DND-41 (cell line): ENCODE measurements around the gene TSPAN5.

Experiments
- EZH2 ChIP-seq: IDR thresholded peaks from 3 replicates; pipeline ENCODE4 v1.6.1; 2012; ENCODE audit warnings: borderline replicate concordance, low read depth, mild to moderate bottlenecking, moderate library complexity, low read length, inconsistent platforms; ENCODE audit not compliant: severe bottlenecking
- TF ChIP-seq, protein P1 (sequence below): IDR thresholded peaks from 2 replicates; pipeline ENCODE4 v1.5.1; 2012; ENCODE audit warnings: borderline replicate concordance, low read length, moderate library complexity, mild to moderate bottlenecking; ENCODE audit not compliant: poor library complexity, severe bottlenecking; ENCODE audit errors: extremely low read depth

DNA sequence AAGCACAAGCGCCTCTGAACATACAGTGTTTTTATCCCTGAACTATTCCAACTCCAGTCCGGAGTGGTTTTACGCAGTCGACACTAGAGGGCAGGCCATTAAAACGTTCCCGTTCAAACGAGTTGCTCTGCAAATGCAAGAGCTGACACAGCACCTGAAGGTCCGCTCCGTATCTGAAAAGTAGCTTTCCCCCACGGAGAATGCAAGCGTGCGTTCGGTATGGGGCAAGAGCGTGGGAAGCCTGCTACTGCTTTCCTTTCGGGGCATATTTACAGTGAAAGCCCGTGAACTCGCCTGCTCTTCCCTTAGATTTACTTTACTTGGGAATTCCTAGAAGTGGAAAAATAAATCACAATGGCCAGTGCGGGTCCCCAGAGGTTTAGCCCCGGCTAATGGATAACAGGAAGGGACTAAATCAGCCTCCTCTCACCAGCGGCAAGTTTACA is 190.8 kb downstream of the TSPAN5 start:
- TF ChIP-seq, protein P1, sequence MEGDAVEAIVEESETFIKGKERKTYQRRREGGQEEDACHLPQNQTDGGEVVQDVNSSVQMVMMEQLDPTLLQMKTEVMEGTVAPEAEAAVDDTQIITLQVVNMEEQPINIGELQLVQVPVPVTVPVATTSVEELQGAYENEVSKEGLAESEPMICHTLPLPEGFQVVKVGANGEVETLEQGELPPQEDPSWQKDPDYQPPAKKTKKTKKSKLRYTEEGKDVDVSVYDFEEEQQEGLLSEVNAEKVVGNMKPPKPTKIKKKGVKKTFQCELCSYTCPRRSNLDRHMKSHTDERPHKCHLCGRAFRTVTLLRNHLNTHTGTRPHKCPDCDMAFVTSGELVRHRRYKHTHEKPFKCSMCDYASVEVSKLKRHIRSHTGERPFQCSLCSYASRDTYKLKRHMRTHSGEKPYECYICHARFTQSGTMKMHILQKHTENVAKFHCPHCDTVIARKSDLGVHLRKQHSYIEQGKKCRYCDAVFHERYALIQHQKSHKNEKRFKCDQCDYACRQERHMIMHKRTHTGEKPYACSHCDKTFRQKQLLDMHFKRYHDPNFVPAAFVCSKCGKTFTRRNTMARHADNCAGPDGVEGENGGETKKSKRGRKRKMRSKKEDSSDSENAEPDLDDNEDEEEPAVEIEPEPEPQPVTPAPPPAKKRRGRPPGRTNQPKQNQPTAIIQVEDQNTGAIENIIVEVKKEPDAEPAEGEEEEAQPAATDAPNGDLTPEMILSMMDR: peak; percentile 59
- TF ChIP-seq EZH2: no peak
